Activated naive CD8-positive, alpha-beta T cell treated with anti-CD3 and anti-CD28 coated beads, Interleukin-2, amount 10 ng/mL, durations not matched to agents 7 days and 5 days (primary cell): Measurements from ENCODE around the gene PAQR6. TPM values are rescaled to one million over a fixed set of nuclear protein-coding genes. Genes with fewer than 3 reads are reported as not detected.

Experiments
- ATAC-seq: fragments of 150-1000 bp; cut with Tn5 transposase; one replicate; pipeline ENCODE4 v1.10.0; 2021; ENCODE audit warnings: low read depth, moderate library complexity
- POLR2A ChIA-PET: fragments of 350-600 bp; sonication (Branson Sonifier 250); formaldehyde crosslinking; loops from one replicate; lab custom pipeline; 2021; ENCODE audit warnings: antibody characterized with exemption; lab: Charles Lee
- DNase-seq: peaks from one replicate; pipeline ENCODE4 v3.0.0; 2021
- H3K27ac Mint-ChIP-seq: one replicate; pipeline ENCODE4 v1.8.0; 2022; ENCODE audit warnings: mild to moderate bottlenecking, mixed read lengths
- H3K27me3 Mint-ChIP-seq: one replicate; pipeline ENCODE4 v1.8.0; 2022; ENCODE audit warnings: mild to moderate bottlenecking, moderate library complexity, mixed read lengths
- H3K36me3 Mint-ChIP-seq: one replicate; pipeline ENCODE4 v1.8.0; 2021; ENCODE audit warnings: mild to moderate bottlenecking, mixed read lengths
- H3K4me1 Mint-ChIP-seq: one replicate; pipeline ENCODE4 v1.8.0; 2021; ENCODE audit warnings: mixed read lengths
- H3K4me3 Mint-ChIP-seq: one replicate; pipeline ENCODE4 v1.8.0; 2022; ENCODE audit warnings: mild to moderate bottlenecking, moderate library complexity, mixed read lengths
- H3K9me3 Mint-ChIP-seq: one replicate; pipeline ENCODE4 v1.8.0; 2021; ENCODE audit warnings: mixed read lengths
- total RNA-seq, 2 experiments: library from RNA; stranded (reverse); gene quantifications; one replicate each; pipeline ENCODE4 v1.2.3, GENCODE V29; 2021

PAQR6 gene
- total RNA-seq, 2 experiments from 2014 or later = 7.0 TPM

GRCh38 chr1:156241926-156242325, 5.9 kb downstream of the PAQR6 start, which contains the start of gene BGLAP:
Gene BGLAP (plus strand): TSS chr1:156242184. CDS start chr1:156242232, 48 bp downstream.
- Mint-ChIP-seq H3K4me3 (no peak within 1 kb of the TSS), H3K27ac (peak within 1 kb of the TSS; percentile 25), H3K36me3 (peaks cover 15% of the 10 kb centered on the region), H3K9me3 (no peaks in the 10 kb centered on the region), H3K27me3 (no peaks in the 10 kb centered on the region), H3K4me1 (peaks cover 23% of the 10 kb centered on the region)
- no peak for DNase-seq
- POLR2A ChIA-PET = no interaction called here
- no peak for ATAC-seq

GRCh38 chr1:156241311-156241811, 6.5 kb downstream of the PAQR6 start:
- POLR2A ChIA-PET = no interaction called here
- DNase-seq (no peak), ATAC-seq (no peak)
- Mint-ChIP-seq H3K27ac (no peak overlapping the region), H3K4me1 (peaks cover 21% of the 10 kb centered on the region), H3K36me3 (peaks cover 16% of the 10 kb centered on the region), H3K4me3 (no peak overlapping the region), H3K27me3 (no peaks in the 10 kb centered on the region), H3K9me3 (no peaks in the 10 kb centered on the region)

- POLR2A ChIA-PET = no interaction called here
- ATAC-seq = no peak
- no peak overlapping the region for H3K27ac Mint-ChIP-seq
- no peaks in the 10 kb centered on the region for H3K27me3 Mint-ChIP-seq
- H3K36me3 Mint-ChIP-seq = peaks cover 21% of the 10 kb centered on the region
- no peaks in the 10 kb centered on the region for H3K9me3 Mint-ChIP-seq
- no peak for DNase-seq
- peaks cover under 1% of the 10 kb centered on the region for H3K4me1 Mint-ChIP-seq
- no peak overlapping the region for H3K4me3 Mint-ChIP-seq
These were observed 9.6 kb downstream of the PAQR6 start for GRCh38 chr1:156238248-156238647.

- POLR2A ChIA-PET = no interaction called here
- DNase-seq (no peak), ATAC-seq (no peak)
- H3K27ac Mint-ChIP-seq = no peak overlapping the region
- no peaks in the 10 kb centered on the region for H3K27me3 Mint-ChIP-seq
- no peak overlapping the region for H3K4me3 Mint-ChIP-seq
- H3K9me3 Mint-ChIP-seq = no peaks in the 10 kb centered on the region
- H3K36me3 Mint-ChIP-seq = peaks cover 21% of the 10 kb centered on the region
- no peaks in the 10 kb centered on the region for H3K4me1 Mint-ChIP-seq
These were observed 11.7 kb downstream of the PAQR6 start for GRCh38 chr1:156236164-156236563.

- ATAC-seq = no peak
- Mint-ChIP-seq H3K27me3 (no peaks in the 10 kb centered on the region), H3K36me3 (peaks cover 24% of the 10 kb centered on the region), H3K4me3 (no peak overlapping the region), H3K9me3 (no peaks in the 10 kb centered on the region), H3K4me1 (peaks cover 3% of the 10 kb centered on the region), H3K27ac (no peak overlapping the region)
- POLR2A ChIA-PET = interaction anchor here (0.6 to 1.2 kb wide), 2 partner anchors 11 to 38 kb away, joined by 3 read pairs; no protein-coding TSS in a partner anchor
- DNase-seq = no peak
These were observed 14.3 kb downstream of the PAQR6 start for GRCh38 chr1:156233426-156234127.

- peaks cover 4% of the 10 kb centered on the region for H3K4me1 Mint-ChIP-seq
- peaks cover 20% of the 10 kb centered on the region for H3K36me3 Mint-ChIP-seq
- no peak overlapping the region for H3K4me3 Mint-ChIP-seq
- no peaks in the 10 kb centered on the region for H3K9me3 Mint-ChIP-seq
- H3K27me3 Mint-ChIP-seq = no peaks in the 10 kb centered on the region
- no peak for ATAC-seq
- no peak overlapping the region for H3K27ac Mint-ChIP-seq
- no peak for DNase-seq
- POLR2A ChIA-PET = interaction anchor here (0.7 to 1.3 kb wide), 4 partner anchors 19 to 87 kb away, joined by 3 to 6 read pairs (median 6); partner anchors contain the start of gene PMF1
These were observed 15.5 kb downstream of the PAQR6 start for GRCh38 chr1:156232201-156232894.

- POLR2A ChIA-PET = interaction anchor here (2.3 kb wide), 1 partner anchor 17 kb away, joined by 6 read pairs; the partner anchor contains the start of gene PMF1
- no peak for DNase-seq
These were observed 17.4 kb downstream of the PAQR6 start for GRCh38 chr1:156230473-156230837.

GRCh38 chr1:156229809-156230472, 17.9 kb downstream of the PAQR6 start:
- no peaks in the 10 kb centered on the region for H3K9me3 Mint-ChIP-seq
- no peaks in the 10 kb centered on the region for H3K27me3 Mint-ChIP-seq
- no peak overlapping the region for H3K27ac Mint-ChIP-seq
- H3K36me3 Mint-ChIP-seq = peaks cover 26% of the 10 kb centered on the region
- H3K4me1 Mint-ChIP-seq = peaks cover 17% of the 10 kb centered on the region
- POLR2A ChIA-PET = interaction anchor here (2.3 to 2.7 kb wide), 2 partner anchors 16 to 17 kb away, joined by 6 to 7 read pairs; partner anchors contain the start of gene PMF1
- DNase-seq (no peak), ATAC-seq (no peak)
- H3K4me3 Mint-ChIP-seq = no peak overlapping the region

More at GRCh38 chr1:156230473-156230837, 17.4 kb downstream of the PAQR6 start:
- no peak overlapping the region for H3K4me3 Mint-ChIP-seq
- H3K9me3 Mint-ChIP-seq = no peaks in the 10 kb centered on the region
- peaks cover 14% of the 10 kb centered on the region for H3K4me1 Mint-ChIP-seq
- H3K36me3 Mint-ChIP-seq = peaks cover 24% of the 10 kb centered on the region
- no peak overlapping the region for H3K27ac Mint-ChIP-seq
- no peaks in the 10 kb centered on the region for H3K27me3 Mint-ChIP-seq
- ATAC-seq = no peak

- Mint-ChIP-seq H3K27ac (no peak overlapping the region), H3K4me3 (no peak overlapping the region), H3K27me3 (no peaks in the 10 kb centered on the region), H3K4me1 (peaks cover 19% of the 10 kb centered on the region), H3K36me3 (peaks cover 24% of the 10 kb centered on the region), H3K9me3 (no peaks in the 10 kb centered on the region)
- POLR2A ChIA-PET = interaction anchor here (2.3 to 2.9 kb wide), 3 partner anchors 16 to 35 kb away, joined by 6 to 9 read pairs (median 7); partner anchors contain the start of genes PMF1 and SLC25A44
- DNase-seq = no peak
- ATAC-seq = no peak
These were observed 19.4 kb downstream of the PAQR6 start for GRCh38 chr1:156228501-156228900.

GRCh38 chr1:156226782-156227181, 21.1 kb downstream of the PAQR6 start:
- H3K9me3 Mint-ChIP-seq = no peaks in the 10 kb centered on the region
- H3K4me3 Mint-ChIP-seq = no peak overlapping the region
- ATAC-seq (no peak), DNase-seq (no peak)
- POLR2A ChIA-PET = interaction anchor here (1.0 to 10.4 kb wide), 6 partner anchors 9 to 78 kb away, joined by 3 to 79 read pairs (median 8); partner anchors contain the start of genes PMF1, SLC25A44 and SMG5
- H3K27me3 Mint-ChIP-seq = no peaks in the 10 kb centered on the region
- peak overlapping the region; percentile 69 for H3K27ac Mint-ChIP-seq
- H3K36me3 Mint-ChIP-seq = peaks cover 31% of the 10 kb centered on the region
- peaks cover 36% of the 10 kb centered on the region for H3K4me1 Mint-ChIP-seq

- Mint-ChIP-seq H3K27ac (peak overlapping the region; percentile 69), H3K4me1 (peaks cover 42% of the 10 kb centered on the region), H3K36me3 (peaks cover 38% of the 10 kb centered on the region), H3K4me3 (peak overlapping the region; percentile 20), H3K9me3 (no peaks in the 10 kb centered on the region), H3K27me3 (no peaks in the 10 kb centered on the region)
- no peak for DNase-seq
- POLR2A ChIA-PET = interaction anchor here (1.0 to 10.4 kb wide), 6 partner anchors 9 to 78 kb away, joined by 3 to 79 read pairs (median 8); partner anchors contain the start of genes PMF1, SLC25A44 and SMG5
- no peak for ATAC-seq
These were observed 21.7 kb downstream of the PAQR6 start for GRCh38 chr1:156226116-156226538.

- ATAC-seq (no peak), DNase-seq (no peak)
- Mint-ChIP-seq H3K27me3 (no peaks in the 10 kb centered on the region), H3K9me3 (no peaks in the 10 kb centered on the region), H3K36me3 (peaks cover 41% of the 10 kb centered on the region), H3K4me1 (peaks cover 45% of the 10 kb centered on the region), H3K4me3 (peak overlapping the region; percentile 55), H3K27ac (peak overlapping the region; percentile 69)
- POLR2A ChIA-PET = interaction anchor here (0.7 to 10.4 kb wide), 11 partner anchors 8 to 83 kb away, joined by 3 to 79 read pairs (median 6); partner anchors contain the start of genes PMF1, SLC25A44 and SMG5
These were observed 22.2 kb downstream of the PAQR6 start for GRCh38 chr1:156225677-156226014.
